PC-9 (cell line): ENCODE results near the gene ABCC6.

Experiments
- CTCF ChIP-seq: fragments of 200-600 bp; sonication (generic); conservative IDR thresholded peaks from 2 replicates; pipeline ENCODE4 v1.6.1; 2017; ENCODE audit warnings: mixed run types, antibody characterized with exemption, mild to moderate bottlenecking, moderate library complexity
- EZH2 ChIP-seq: fragments of 200-600 bp; sonication (generic); IDR thresholded peaks from 2 replicates; pipeline ENCODE4 v1.8.0; 2017; ENCODE audit warnings: antibody characterized with exemption, low read depth

DNA sequence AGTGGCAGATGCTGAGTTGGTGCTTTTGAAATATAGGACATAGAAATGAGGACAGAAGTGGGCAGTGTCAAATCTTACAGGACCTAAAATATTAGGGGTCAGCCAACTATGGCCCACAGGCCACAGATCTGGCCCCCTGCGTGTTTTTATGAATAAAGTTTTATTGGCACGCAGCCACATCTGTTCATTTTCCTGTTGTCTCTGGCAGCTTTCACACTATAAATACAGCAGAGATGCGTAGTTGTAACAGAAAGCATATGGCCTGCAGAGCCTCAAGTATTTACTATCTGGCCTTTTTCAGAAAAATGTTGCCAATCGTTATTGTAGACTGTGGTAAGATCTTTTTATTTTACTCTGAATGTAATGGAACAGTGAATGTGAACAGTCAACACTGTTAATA, 82.8 kb downstream of the ABCC6 start:
- TF ChIP-seq EZH2 (no peak), CTCF (no peak)
